Large intestine (tissue), 3 donors: ENCODE measurements around the gene ZC3H7B. TPM values are rescaled to one million over a fixed set of nuclear protein-coding genes. Genes with fewer than 3 reads are reported as not detected.

Source experiments
- DNase-seq, 2 donors: peaks; one replicate each; pipeline versions ENCODE4 v3.0.0 to v3.0.0-alpha.2; 2013
- H3K27ac ChIP-seq: one replicate; pipeline ENCODE4 v1.5.1; 2013; ENCODE audit warnings: low read length
- H3K27me3 ChIP-seq: 2 replicates; pipeline ENCODE4 v1.6.1; 2013; ENCODE audit warnings: low read length; ENCODE audit not compliant: control insufficient read depth, insufficient read depth
- H3K36me3 ChIP-seq: 2 replicates; pipeline ENCODE4 v1.6.1; 2013; ENCODE audit warnings: low read length; ENCODE audit not compliant: control insufficient read depth, insufficient read depth
- H3K4me1 ChIP-seq: one replicate; pipeline ENCODE4 v1.6.1; 2013; ENCODE audit warnings: low read length; ENCODE audit not compliant: control insufficient read depth, insufficient read depth
- H3K4me3 ChIP-seq: one replicate; pipeline ENCODE4 v1.5.1; 2013; ENCODE audit warnings: low read length
- H3K9me3 ChIP-seq: one replicate; pipeline ENCODE4 v1.6.1; 2013; ENCODE audit warnings: mild to moderate bottlenecking, low read depth, low read length, moderate library complexity; ENCODE audit not compliant: control insufficient read depth
- WGBS: methylation state at CpG from one replicate; pipeline ENCODE4 v1.1.5; 2013; ENCODE audit warnings: low lambda C conversion rate; ENCODE audit not compliant: insufficient coverage; 5-methylcytosine and 5-hydroxymethylcytosine counted together
- polyA plus RNA-seq: library from polyadenylated mRNA; unstranded; fragments of 120-200 nt; gene quantifications from one replicate; pipeline ENCODE4 v1.2.1, GENCODE V29; 2013

ZC3H7B gene
- polyA plus RNA-seq, 1 donor, result 58.0 TPM

- WGBS, result no CpG with 5 or more reads among the region's 6 CpGs
- H3K36me3 ChIP-seq, result peaks cover 96% of the 10 kb centered on the region
- no peak overlapping the region for H3K27ac ChIP-seq
- no peaks in the 10 kb centered on the region for H3K27me3 ChIP-seq
- no peak for DNase-seq
- H3K4me3 ChIP-seq, result no peak overlapping the region
- H3K4me1 ChIP-seq, result peaks cover 6% of the 10 kb centered on the region
- no peaks in the 10 kb centered on the region for H3K9me3 ChIP-seq
Measured at GRCh38 chr22:41352058-41352457, 50.7 kb downstream of the ZC3H7B start.

GRCh38 chr22:41353862-41354575, 52.7 kb downstream of the ZC3H7B start:
- no peak overlapping the region for H3K27ac ChIP-seq
- no peaks in the 10 kb centered on the region for H3K9me3 ChIP-seq
- WGBS, result no CpG with 5 or more reads among the region's 10 CpGs
- H3K27me3 ChIP-seq, result no peaks in the 10 kb centered on the region
- DNase-seq, result no peak
- peaks cover 96% of the 10 kb centered on the region for H3K36me3 ChIP-seq
- peaks cover 6% of the 10 kb centered on the region for H3K4me1 ChIP-seq
- no peak overlapping the region for H3K4me3 ChIP-seq

- Histone ChIP-seq H3K4me3 (no peak overlapping the region), H3K9me3 (no peaks in the 10 kb centered on the region), H3K4me1 (peaks cover 8% of the 10 kb centered on the region), H3K27me3 (no peaks in the 10 kb centered on the region), H3K36me3 (peaks cover 92% of the 10 kb centered on the region), H3K27ac (no peak overlapping the region)
- 89% methylated on average over 3 of the region's 10 CpGs for WGBS
- no peak for DNase-seq
Measured at GRCh38 chr22:41354979-41355378, 53.7 kb downstream of the ZC3H7B start.

- WGBS, result no CpG with 5 or more reads among the region's 17 CpGs
- Histone ChIP-seq H3K4me3 (no peak overlapping the region), H3K36me3 (peaks cover 85% of the 10 kb centered on the region)
Measured at GRCh38 chr22:41355895-41356294, 54.6 kb downstream of the ZC3H7B start.

GRCh38 chr22:41356430-41357028, 55.2 kb downstream of the ZC3H7B start:
- H3K27ac ChIP-seq, result no peak overlapping the region
- no peak for DNase-seq
- no CpG with 5 or more reads among the region's 25 CpGs for WGBS
- H3K36me3 ChIP-seq, result peaks cover 78% of the 10 kb centered on the region
- H3K9me3 ChIP-seq, result no peaks in the 10 kb centered on the region
- peaks cover 4% of the 10 kb centered on the region for H3K4me1 ChIP-seq
- H3K4me3 ChIP-seq, result no peak overlapping the region
- no peaks in the 10 kb centered on the region for H3K27me3 ChIP-seq

More at GRCh38 chr22:41355895-41356294, 54.6 kb downstream of the ZC3H7B start:
- Histone ChIP-seq H3K27me3 (no peaks in the 10 kb centered on the region), H3K9me3 (no peaks in the 10 kb centered on the region), H3K4me1 (peaks cover 4% of the 10 kb centered on the region), H3K27ac (no peak overlapping the region)
- no peak for DNase-seq

GRCh38 chr22:41357191-41357590, 55.9 kb downstream of the ZC3H7B start:
- peaks cover 72% of the 10 kb centered on the region for H3K36me3 ChIP-seq
- H3K27me3 ChIP-seq, result no peaks in the 10 kb centered on the region
- DNase-seq, result no peak
- no CpG with 5 or more reads among the region's 16 CpGs for WGBS
- H3K4me3 ChIP-seq, result no peak overlapping the region
- H3K9me3 ChIP-seq, result no peaks in the 10 kb centered on the region
- H3K27ac ChIP-seq, result no peak overlapping the region
- H3K4me1 ChIP-seq, result peaks cover 4% of the 10 kb centered on the region

GRCh38 chr22:41358927-41359326, 57.6 kb downstream of the ZC3H7B start:
- no peaks in the 10 kb centered on the region for H3K27me3 ChIP-seq
- H3K27ac ChIP-seq, result no peak overlapping the region
- no peaks in the 10 kb centered on the region for H3K9me3 ChIP-seq
- peaks cover 56% of the 10 kb centered on the region for H3K36me3 ChIP-seq
- no peak overlapping the region for H3K4me3 ChIP-seq
- no peak for DNase-seq
- H3K4me1 ChIP-seq, result peaks cover 4% of the 10 kb centered on the region
- no CpG with 5 or more reads among the region's 17 CpGs for WGBS

GRCh38 chr22:41359376-41359775, 58.1 kb downstream of the ZC3H7B start:
- Histone ChIP-seq H3K4me3 (no peak overlapping the region), H3K27me3 (no peaks in the 10 kb centered on the region), H3K9me3 (no peaks in the 10 kb centered on the region), H3K36me3 (peaks cover 52% of the 10 kb centered on the region), H3K27ac (no peak overlapping the region), H3K4me1 (peaks cover 4% of the 10 kb centered on the region)
- DNase-seq, result no peak
- no CpG with 5 or more reads among the region's 4 CpGs for WGBS

- H3K4me3 ChIP-seq, result no peak overlapping the region
- no CpG with 5 or more reads among the region's 11 CpGs for WGBS
- H3K27me3 ChIP-seq, result no peaks in the 10 kb centered on the region
- H3K4me1 ChIP-seq, result peaks cover 7% of the 10 kb centered on the region
- peak in 1 of 2 donors; percentile 45 for DNase-seq
- no peaks in the 10 kb centered on the region for H3K9me3 ChIP-seq
- H3K27ac ChIP-seq, result no peak overlapping the region
- peaks cover 44% of the 10 kb centered on the region for H3K36me3 ChIP-seq
Measured at GRCh38 chr22:41360126-41360525, 58.8 kb downstream of the ZC3H7B start.

- Histone ChIP-seq H3K4me3 (no peak overlapping the region), H3K4me1 (peaks cover 14% of the 10 kb centered on the region), H3K27ac (no peak overlapping the region), H3K27me3 (no peaks in the 10 kb centered on the region), H3K9me3 (no peaks in the 10 kb centered on the region), H3K36me3 (peaks cover 28% of the 10 kb centered on the region)
- no peak for DNase-seq
- WGBS, result 100% methylated on average over 1 of the region's 13 CpGs
Measured at GRCh38 chr22:41361716-41362310, 60.5 kb downstream of the ZC3H7B start.
